PC-3 (cell line): ENCODE measurements around the gene PLXNB3. TPM values are rescaled to one million over a fixed set of nuclear protein-coding genes. Genes with fewer than 3 reads are reported as not detected.
"Not testable (repeated sequence)": the region's sequence is repeated elsewhere in the genome, so short reads cannot be mapped to it uniquely, and the experiment has no call there.

Experiments
- ATAC-seq: fragments of 200-7000 bp; cut with Tn5 transposase; 2 replicates; pipeline ENCODE4 v1.9.1; 2020; ENCODE audit warnings: mild to moderate bottlenecking, moderate library complexity
- BruUV-seq: library from RNA; stranded (reverse); fragments of 400-500 nt; replicated peaks from 2 replicates; lab custom pipeline; 2021; lab: Mats Ljungman, UMichigan
- CTCF ChIA-PET: fragments of 300-600 bp; sonication (Branson Sonifier 250); formaldehyde crosslinking; loops from one replicate; lab custom pipeline; 2022; ENCODE audit warnings: antibody characterized with exemption; lab: Charles Lee
- POLR2A ChIA-PET: fragments of 300-600 bp; sonication (Branson Sonifier 250); formaldehyde crosslinking; loops from one replicate; lab custom pipeline; 2022; ENCODE audit warnings: antibody characterized with exemption; ENCODE audit not compliant: unreplicated experiment; lab: Charles Lee
- DNase-seq: peaks from one replicate; pipeline ENCODE4 v3.0.0-alpha.2; 2015
- H2AFZ ChIP-seq: fragments of 300-600 bp; sonication (generic); 2 replicates; pipeline ENCODE4 v1.6.0; 2016; ENCODE audit warnings: antibody characterized with exemption, low read length
- H3F3A ChIP-seq: fragments of 300-600 bp; sonication (generic); one replicate; pipeline ENCODE4 v1.6.0; 2017; ENCODE audit warnings: antibody characterized with exemption, low read length, control low read depth, mild to moderate bottlenecking; ENCODE audit not compliant: unreplicated experiment
- H3K27ac ChIP-seq: fragments of 300-600 bp; sonication (generic); 2 replicates; pipeline ENCODE4 v1.5.1; 2016; ENCODE audit warnings: mild to moderate bottlenecking, low read length
- H3K27me3 ChIP-seq: fragments of 300-600 bp; sonication (generic); 2 replicates; pipeline ENCODE4 v1.6.1; 2016; ENCODE audit warnings: low read length, mixed read lengths
- H3K36me3 ChIP-seq: fragments of 300-600 bp; sonication (generic); 2 replicates; pipeline ENCODE4 v1.6.1; 2016; ENCODE audit warnings: low read depth, mixed run types, low read length, mixed read lengths
- H3K4me1 ChIP-seq: fragments of 300-600 bp; sonication (generic); 2 replicates; pipeline ENCODE4 v1.5.1; 2016; ENCODE audit warnings: low read length; ENCODE audit not compliant: insufficient read depth
- H3K4me2 ChIP-seq: fragments of 300-600 bp; sonication (generic); 2 replicates; pipeline ENCODE4 v1.6.0; 2016; ENCODE audit warnings: low read length
- H3K4me3 ChIP-seq: fragments of 300-600 bp; sonication (generic); 2 replicates; pipeline ENCODE4 v1.5.1; 2016; ENCODE audit warnings: mild to moderate bottlenecking, low read length, mixed read lengths
- H3K79me2 ChIP-seq: fragments of 300-600 bp; sonication (generic); 2 replicates; pipeline ENCODE4 v1.6.1; 2017; ENCODE audit warnings: low read length, mixed read lengths
- H3K9ac ChIP-seq: fragments of 300-600 bp; sonication (generic); 2 replicates; pipeline ENCODE4 v1.6.0; 2016; ENCODE audit warnings: mild to moderate bottlenecking, low read length
- H3K9me2 ChIP-seq: fragments of 300-600 bp; sonication (generic); replicated peaks from 2 replicates; pipeline ENCODE4 v1.6.1; 2016; ENCODE audit warnings: mixed run types, low read length, mixed read lengths
- H3K9me3 ChIP-seq: fragments of 300-600 bp; sonication (generic); 2 replicates; pipeline ENCODE4 v1.6.1; 2016; ENCODE audit warnings: low read length, mixed read lengths
- H4K20me1 ChIP-seq: fragments of 300-600 bp; sonication (generic); 2 replicates; pipeline ENCODE4 v1.6.1; 2016; ENCODE audit warnings: low read length, mixed read lengths
- CTCF ChIP-seq: fragments of 300-600 bp; sonication (generic); conservative IDR thresholded peaks from 2 replicates; pipeline ENCODE4 v1.5.1; 2017; ENCODE audit warnings: antibody characterized with exemption, low read depth, mild to moderate bottlenecking, low read length
- EZH2 ChIP-seq: fragments of 300-600 bp; sonication (generic); IDR thresholded peaks from one replicate; pipeline ENCODE4 v1.6.1; 2017; ENCODE audit warnings: antibody characterized with exemption, mild to moderate bottlenecking, low read length; ENCODE audit not compliant: unreplicated experiment
- EZH2phosphoT487 ChIP-seq: fragments of 300-600 bp; sonication (generic); IDR thresholded peaks from 2 replicates; pipeline ENCODE4 v1.6.1; 2018; ENCODE audit warnings: mild to moderate bottlenecking, antibody characterized with exemption, low read length, borderline replicate concordance
- intact Hi-C: fragments of 100-400 bp; cut with micrococcal nuclease; formaldehyde crosslinking; loops from 2 replicates; pipeline ENCODE4 v1.9.0; 2023
- total RNA-seq: library from RNA; depleted of rRNA; stranded (reverse); fragments of >200 nt; gene quantifications from 2 replicates; pipeline ENCODE4 v1.2.3, GENCODE V29; 2014

The PLXNB3 gene
- total RNA-seq, 1 experiment from 2014 or later: 27.3 TPM

GRCh38 chrX:153740631-153741222 is 23.3 kb upstream of the PLXNB3 start:
- no peak for ATAC-seq
- no peak overlapping the region for H3K4me3 ChIP-seq
- H3K36me3 ChIP-seq: peaks cover 4% of the 10 kb centered on the region; the same call in 1 of the 2 replicates
- H3K4me2 ChIP-seq: no peak overlapping the region
- H2AFZ ChIP-seq: no peak overlapping the region
- intact Hi-C loops: no loop called here
- DNase-seq: no peak
- ChIA-PET CTCF (no interaction called here), POLR2A (no interaction called here)
- H3K27ac ChIP-seq: no peak overlapping the region
- no TSS peak for BruUV-seq
- H3K9me3 ChIP-seq: no peaks in the 10 kb centered on the region
- no peaks in the 10 kb centered on the region for H3K27me3 ChIP-seq
- no peak overlapping the region for H3K9ac ChIP-seq
- H3K4me1 ChIP-seq: no peaks in the 10 kb centered on the region
- H3K79me2 ChIP-seq: no peaks in the 10 kb centered on the region
- H3F3A ChIP-seq: no peaks in the 10 kb centered on the region
- H3K9me2 ChIP-seq: no peaks in the 10 kb centered on the region
- TF ChIP-seq EZH2 (no peak), EZH2phosphoT487 (no peak), CTCF (no peak)
- H4K20me1 ChIP-seq: no peaks in the 10 kb centered on the region

- Histone ChIP-seq H3K9me2 (no peaks in the 10 kb centered on the region), H3K9ac (no peak overlapping the region), H3K27me3 (no peaks in the 10 kb centered on the region), H3K4me3 (no peak overlapping the region), H3K4me1 (no peaks in the 10 kb centered on the region), H3K4me2 (no peak overlapping the region), H3K27ac (no peak overlapping the region), H3K36me3 (peaks cover 4% of the 10 kb centered on the region; the same call in 1 of the 2 replicates), H3K9me3 (no peaks in the 10 kb centered on the region), H2AFZ (no peak overlapping the region), H3K79me2 (no peaks in the 10 kb centered on the region), H3F3A (no peaks in the 10 kb centered on the region), H4K20me1 (no peaks in the 10 kb centered on the region)
- ChIA-PET POLR2A (no interaction called here), CTCF (no interaction called here)
- TF ChIP-seq EZH2 (no peak), CTCF (no peak), EZH2phosphoT487 (no peak)
- intact Hi-C loops: no loop called here
- no peak for DNase-seq
- ATAC-seq: no peak
- no TSS peak for BruUV-seq
These were observed 22.6 kb upstream of the PLXNB3 start for GRCh38 chrX:153741446-153741845.

DNA sequence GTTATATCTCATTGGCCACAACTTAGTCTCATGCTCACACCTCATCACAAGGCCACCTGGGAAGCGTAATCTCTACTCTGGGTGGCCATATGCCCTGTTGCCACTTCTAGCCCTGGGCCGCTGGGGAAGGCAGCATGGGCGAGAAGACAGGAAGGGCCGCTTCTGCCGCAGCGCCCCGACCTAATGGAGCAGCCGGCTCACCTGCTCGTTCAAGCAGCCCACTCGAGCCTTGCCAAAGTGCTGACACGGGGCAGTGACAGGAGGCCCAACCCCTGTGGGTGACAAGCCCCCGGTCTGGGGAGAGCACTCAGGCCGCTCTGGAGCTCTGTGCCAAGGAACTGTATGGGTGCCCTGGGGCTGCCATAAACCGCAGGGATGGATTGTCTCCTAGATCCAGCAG is 21.9 kb upstream of the PLXNB3 start:
- H3K9ac ChIP-seq, DNase-seq, H3K79me2 ChIP-seq, H3F3A ChIP-seq, H3K4me3 ChIP-seq, H3K9me3 ChIP-seq, intact Hi-C loops, H3K36me3 ChIP-seq, CTCF ChIA-PET, H3K27ac ChIP-seq, H3K4me2 ChIP-seq, H4K20me1 ChIP-seq, BruUV-seq, ATAC-seq, H3K4me1 ChIP-seq, H2AFZ ChIP-seq, H3K9me2 ChIP-seq, H3K27me3 ChIP-seq: not testable (repeated sequence)
- POLR2A ChIA-PET: interaction anchor here (0.6 kb wide), 1 partner anchor 32 kb away, joined by 3 read pairs; no protein-coding TSS in a partner anchor

- H3F3A ChIP-seq, H3K9me3 ChIP-seq, ATAC-seq, H3K4me1 ChIP-seq, H2AFZ ChIP-seq, H3K27me3 ChIP-seq, BruUV-seq, H4K20me1 ChIP-seq, H3K9ac ChIP-seq, intact Hi-C loops, H3K4me3 ChIP-seq, H3K36me3 ChIP-seq, CTCF ChIA-PET, H3K27ac ChIP-seq, H3K79me2 ChIP-seq, H3K4me2 ChIP-seq, DNase-seq, H3K9me2 ChIP-seq: not testable (repeated sequence)
- POLR2A ChIA-PET: interaction anchor here (0.6 kb wide), 1 partner anchor 33 kb away, joined by 3 read pairs; no protein-coding TSS in a partner anchor
These were observed 21.1 kb upstream of the PLXNB3 start for GRCh38 chrX:153742796-153743467.
